GM18520 (cell line): ENCODE data around the gene CROCC2.

Source experiments
- ATAC-seq: cut with Tn5 transposase; IDR thresholded peaks from one replicate; pipeline ENCODE4 v1.9.1; 2021; ENCODE audit not compliant: unreplicated experiment

CROCC2 gene

GRCh38 chr2:240954436-240955305 is 48.5 kb downstream of the CROCC2 start:
- no peak for ATAC-seq

GRCh38 chr2:240955306-240956170 is 49.4 kb downstream of the CROCC2 start:
- ATAC-seq: no peak

GRCh38 chr2:240956171-240956934 is 50.2 kb downstream of the CROCC2 start:
- ATAC-seq: no peak

GRCh38 chr2:240956935-240957655 is 51.0 kb downstream of the CROCC2 start:
- no peak for ATAC-seq

GRCh38 chr2:240957656-240958365 is 51.7 kb downstream of the CROCC2 start:
- ATAC-seq: no peak

GRCh38 chr2:240958366-240959213 is 52.5 kb downstream of the CROCC2 start:
- ATAC-seq: no peak

GRCh38 chr2:240959214-240959940 is 53.2 kb downstream of the CROCC2 start:
- ATAC-seq: no peak

GRCh38 chr2:240959941-240960308 is 53.8 kb downstream of the CROCC2 start:
- no peak for ATAC-seq

GRCh38 chr2:240960309-240960970 is 54.3 kb downstream of the CROCC2 start:
- ATAC-seq: no peak

GRCh38 chr2:240960971-240961876 is 55.1 kb downstream of the CROCC2 start:
- no peak for ATAC-seq

GRCh38 chr2:240961910-240962299 is 55.8 kb downstream of the CROCC2 start:
- ATAC-seq: no peak

- no peak for ATAC-seq
These were observed 56.3 kb downstream of the CROCC2 start for GRCh38 chr2:240962300-240963064.

- no peak for ATAC-seq
These were observed 57.1 kb downstream of the CROCC2 start for GRCh38 chr2:240963065-240963867.

- no peak for ATAC-seq
These were observed 58.0 kb downstream of the CROCC2 start for GRCh38 chr2:240963868-240964703.
